WTC11 (cell line): Measurements from ENCODE around the gene MICAL3.
A peak's percentile ranks its signal among the peaks of the same experiment; 100 is the strongest.

Source experiments
- SMAD3 ChIP-seq: sonication (generic); formaldehyde crosslinking; IDR thresholded peaks from 2 replicates; pipeline ENCODE4 v1.8.0; 2022; ENCODE audit warnings: missing genetic modification reagents, mild to moderate bottlenecking, borderline replicate concordance
- TF ChIP-seq, protein P1 (sequence below): fragments of 200-600 bp; IDR thresholded peaks from 2 replicates; pipeline ENCODE4 v1.8.0; 2022; ENCODE audit warnings: antibody characterized with exemption
- TF ChIP-seq, protein P2 (sequence below): sonication (generic); formaldehyde crosslinking; IDR thresholded peaks from 2 replicates; pipeline ENCODE4 v1.8.1; 2023; ENCODE audit warnings: mild to moderate bottlenecking, missing genetic modification reagents, borderline replicate concordance
- TF ChIP-seq, protein P3 (sequence below): sonication (generic); formaldehyde crosslinking; IDR thresholded peaks from 2 replicates; pipeline ENCODE4 v1.8.1; 2022; ENCODE audit warnings: missing genetic modification reagents, borderline replicate concordance
- TF ChIP-seq, protein P4 (sequence below): sonication (generic); formaldehyde crosslinking; conservative IDR thresholded peaks from 2 replicates; pipeline ENCODE4 v1.8.1; 2022; ENCODE audit warnings: mild to moderate bottlenecking, missing genetic modification reagents
- TF ChIP-seq, protein P5 (sequence below): sonication (generic); formaldehyde crosslinking; IDR thresholded peaks from 2 replicates; pipeline ENCODE4 v1.8.0; 2022; ENCODE audit warnings: missing genetic modification reagents

DNA sequence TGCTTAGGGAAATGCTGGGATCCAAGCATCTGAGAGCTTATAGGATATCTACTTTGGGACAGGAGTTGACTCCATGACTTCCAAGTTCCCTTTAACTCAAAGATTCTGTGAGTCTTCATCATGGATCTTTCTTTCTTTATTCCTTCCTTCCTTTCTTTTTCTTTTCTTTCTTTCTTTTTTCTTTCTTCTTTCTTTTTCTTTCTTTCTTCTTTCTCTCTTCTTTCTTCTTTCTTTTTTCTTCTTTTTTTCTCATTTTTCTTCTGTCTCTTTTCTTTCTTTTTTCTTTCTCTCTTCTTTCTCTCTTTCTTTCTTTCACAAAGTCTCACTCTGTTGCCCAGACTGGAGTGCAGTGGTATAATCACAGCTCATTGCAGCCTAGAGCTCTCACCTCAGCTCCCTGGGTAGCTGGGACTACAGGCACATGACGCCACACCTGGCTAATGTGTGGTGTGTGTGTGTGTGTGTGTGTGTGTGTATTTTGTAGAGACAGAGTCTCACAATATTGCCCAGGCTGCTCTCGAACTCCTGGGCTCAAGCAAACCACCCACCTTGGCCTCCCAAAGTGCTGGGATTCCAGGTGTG is 5.4 kb upstream of the MICAL3 start:
- TF ChIP-seq, protein P1, sequence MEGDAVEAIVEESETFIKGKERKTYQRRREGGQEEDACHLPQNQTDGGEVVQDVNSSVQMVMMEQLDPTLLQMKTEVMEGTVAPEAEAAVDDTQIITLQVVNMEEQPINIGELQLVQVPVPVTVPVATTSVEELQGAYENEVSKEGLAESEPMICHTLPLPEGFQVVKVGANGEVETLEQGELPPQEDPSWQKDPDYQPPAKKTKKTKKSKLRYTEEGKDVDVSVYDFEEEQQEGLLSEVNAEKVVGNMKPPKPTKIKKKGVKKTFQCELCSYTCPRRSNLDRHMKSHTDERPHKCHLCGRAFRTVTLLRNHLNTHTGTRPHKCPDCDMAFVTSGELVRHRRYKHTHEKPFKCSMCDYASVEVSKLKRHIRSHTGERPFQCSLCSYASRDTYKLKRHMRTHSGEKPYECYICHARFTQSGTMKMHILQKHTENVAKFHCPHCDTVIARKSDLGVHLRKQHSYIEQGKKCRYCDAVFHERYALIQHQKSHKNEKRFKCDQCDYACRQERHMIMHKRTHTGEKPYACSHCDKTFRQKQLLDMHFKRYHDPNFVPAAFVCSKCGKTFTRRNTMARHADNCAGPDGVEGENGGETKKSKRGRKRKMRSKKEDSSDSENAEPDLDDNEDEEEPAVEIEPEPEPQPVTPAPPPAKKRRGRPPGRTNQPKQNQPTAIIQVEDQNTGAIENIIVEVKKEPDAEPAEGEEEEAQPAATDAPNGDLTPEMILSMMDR = no peak
- TF ChIP-seq, protein P2, sequence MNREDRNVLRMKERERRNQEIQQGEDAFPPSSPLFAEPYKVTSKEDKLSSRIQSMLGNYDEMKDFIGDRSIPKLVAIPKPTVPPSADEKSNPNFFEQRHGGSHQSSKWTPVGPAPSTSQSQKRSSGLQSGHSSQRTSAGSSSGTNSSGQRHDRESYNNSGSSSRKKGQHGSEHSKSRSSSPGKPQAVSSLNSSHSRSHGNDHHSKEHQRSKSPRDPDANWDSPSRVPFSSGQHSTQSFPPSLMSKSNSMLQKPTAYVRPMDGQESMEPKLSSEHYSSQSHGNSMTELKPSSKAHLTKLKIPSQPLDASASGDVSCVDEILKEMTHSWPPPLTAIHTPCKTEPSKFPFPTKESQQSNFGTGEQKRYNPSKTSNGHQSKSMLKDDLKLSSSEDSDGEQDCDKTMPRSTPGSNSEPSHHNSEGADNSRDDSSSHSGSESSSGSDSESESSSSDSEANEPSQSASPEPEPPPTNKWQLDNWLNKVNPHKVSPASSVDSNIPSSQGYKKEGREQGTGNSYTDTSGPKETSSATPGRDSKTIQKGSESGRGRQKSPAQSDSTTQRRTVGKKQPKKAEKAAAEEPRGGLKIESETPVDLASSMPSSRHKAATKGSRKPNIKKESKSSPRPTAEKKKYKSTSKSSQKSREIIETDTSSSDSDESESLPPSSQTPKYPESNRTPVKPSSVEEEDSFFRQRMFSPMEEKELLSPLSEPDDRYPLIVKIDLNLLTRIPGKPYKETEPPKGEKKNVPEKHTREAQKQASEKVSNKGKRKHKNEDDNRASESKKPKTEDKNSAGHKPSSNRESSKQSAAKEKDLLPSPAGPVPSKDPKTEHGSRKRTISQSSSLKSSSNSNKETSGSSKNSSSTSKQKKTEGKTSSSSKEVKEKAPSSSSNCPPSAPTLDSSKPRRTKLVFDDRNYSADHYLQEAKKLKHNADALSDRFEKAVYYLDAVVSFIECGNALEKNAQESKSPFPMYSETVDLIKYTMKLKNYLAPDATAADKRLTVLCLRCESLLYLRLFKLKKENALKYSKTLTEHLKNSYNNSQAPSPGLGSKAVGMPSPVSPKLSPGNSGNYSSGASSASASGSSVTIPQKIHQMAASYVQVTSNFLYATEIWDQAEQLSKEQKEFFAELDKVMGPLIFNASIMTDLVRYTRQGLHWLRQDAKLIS (CRISPR knock-in tag) = no peak
- TF ChIP-seq, protein P3, sequence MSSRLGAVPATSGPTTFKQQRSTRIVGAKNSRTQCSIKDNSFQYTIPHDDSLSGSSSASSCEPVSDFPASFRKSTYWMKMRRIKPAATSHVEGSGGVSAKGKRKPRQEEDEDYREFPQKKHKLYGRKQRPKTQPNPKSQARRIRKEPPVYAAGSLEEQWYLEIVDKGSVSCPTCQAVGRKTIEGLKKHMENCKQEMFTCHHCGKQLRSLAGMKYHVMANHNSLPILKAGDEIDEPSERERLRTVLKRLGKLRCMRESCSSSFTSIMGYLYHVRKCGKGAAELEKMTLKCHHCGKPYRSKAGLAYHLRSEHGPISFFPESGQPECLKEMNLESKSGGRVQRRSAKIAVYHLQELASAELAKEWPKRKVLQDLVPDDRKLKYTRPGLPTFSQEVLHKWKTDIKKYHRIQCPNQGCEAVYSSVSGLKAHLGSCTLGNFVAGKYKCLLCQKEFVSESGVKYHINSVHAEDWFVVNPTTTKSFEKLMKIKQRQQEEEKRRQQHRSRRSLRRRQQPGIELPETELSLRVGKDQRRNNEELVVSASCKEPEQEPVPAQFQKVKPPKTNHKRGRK = 0 out of 2 replicates have a peak, but pooled peaks have one; percentile 63
- TF ChIP-seq, protein P4, sequence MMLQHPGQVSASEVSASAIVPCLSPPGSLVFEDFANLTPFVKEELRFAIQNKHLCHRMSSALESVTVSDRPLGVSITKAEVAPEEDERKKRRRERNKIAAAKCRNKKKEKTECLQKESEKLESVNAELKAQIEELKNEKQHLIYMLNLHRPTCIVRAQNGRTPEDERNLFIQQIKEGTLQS (CRISPR knock-in tag) = no peak
- TF ChIP-seq, protein P5, sequence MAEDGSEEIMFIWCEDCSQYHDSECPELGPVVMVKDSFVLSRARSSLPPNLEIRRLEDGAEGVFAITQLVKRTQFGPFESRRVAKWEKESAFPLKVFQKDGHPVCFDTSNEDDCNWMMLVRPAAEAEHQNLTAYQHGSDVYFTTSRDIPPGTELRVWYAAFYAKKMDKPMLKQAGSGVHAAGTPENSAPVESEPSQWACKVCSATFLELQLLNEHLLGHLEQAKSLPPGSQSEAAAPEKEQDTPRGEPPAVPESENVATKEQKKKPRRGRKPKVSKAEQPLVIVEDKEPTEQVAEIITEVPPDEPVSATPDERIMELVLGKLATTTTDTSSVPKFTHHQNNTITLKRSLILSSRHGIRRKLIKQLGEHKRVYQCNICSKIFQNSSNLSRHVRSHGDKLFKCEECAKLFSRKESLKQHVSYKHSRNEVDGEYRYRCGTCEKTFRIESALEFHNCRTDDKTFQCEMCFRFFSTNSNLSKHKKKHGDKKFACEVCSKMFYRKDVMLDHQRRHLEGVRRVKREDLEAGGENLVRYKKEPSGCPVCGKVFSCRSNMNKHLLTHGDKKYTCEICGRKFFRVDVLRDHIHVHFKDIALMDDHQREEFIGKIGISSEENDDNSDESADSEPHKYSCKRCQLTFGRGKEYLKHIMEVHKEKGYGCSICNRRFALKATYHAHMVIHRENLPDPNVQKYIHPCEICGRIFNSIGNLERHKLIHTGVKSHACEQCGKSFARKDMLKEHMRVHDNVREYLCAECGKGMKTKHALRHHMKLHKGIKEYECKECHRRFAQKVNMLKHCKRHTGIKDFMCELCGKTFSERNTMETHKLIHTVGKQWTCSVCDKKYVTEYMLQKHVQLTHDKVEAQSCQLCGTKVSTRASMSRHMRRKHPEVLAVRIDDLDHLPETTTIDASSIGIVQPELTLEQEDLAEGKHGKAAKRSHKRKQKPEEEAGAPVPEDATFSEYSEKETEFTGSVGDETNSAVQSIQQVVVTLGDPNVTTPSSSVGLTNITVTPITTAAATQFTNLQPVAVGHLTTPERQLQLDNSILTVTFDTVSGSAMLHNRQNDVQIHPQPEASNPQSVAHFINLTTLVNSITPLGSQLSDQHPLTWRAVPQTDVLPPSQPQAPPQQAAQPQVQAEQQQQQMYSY (CRISPR knock-in tag) = no peak
- TF ChIP-seq SMAD3 (CRISPR knock-in tag) = no peak
